LHCN-M2 (cell line): Measurements from ENCODE around the gene RIMOC1. TPM values are rescaled to one million over a fixed set of nuclear protein-coding genes. Genes with fewer than 3 reads are reported as not detected.
"Not testable (repeated sequence)": the region's sequence is repeated elsewhere in the genome, so short reads cannot be mapped to it uniquely, and the experiment has no call there.

Experiments
- DNase-seq: peaks from one replicate; pipeline ENCODE4 v3.0.0-alpha.2; 2012; ENCODE audit warnings: low read depth
- total RNA-seq: library from RNA; depleted of rRNA; stranded (reverse); fragments of >200 nt; gene quantifications from 2 replicates; pipeline ENCODE4 v1.2.3, GENCODE V29; 2014

Gene RIMOC1
- total RNA-seq, 1 experiment from 2014 or later = 21.8 TPM

GRCh38 chr5:41891066-41891707 is 13.0 kb upstream of the RIMOC1 start:
- no peak for DNase-seq

DNA sequence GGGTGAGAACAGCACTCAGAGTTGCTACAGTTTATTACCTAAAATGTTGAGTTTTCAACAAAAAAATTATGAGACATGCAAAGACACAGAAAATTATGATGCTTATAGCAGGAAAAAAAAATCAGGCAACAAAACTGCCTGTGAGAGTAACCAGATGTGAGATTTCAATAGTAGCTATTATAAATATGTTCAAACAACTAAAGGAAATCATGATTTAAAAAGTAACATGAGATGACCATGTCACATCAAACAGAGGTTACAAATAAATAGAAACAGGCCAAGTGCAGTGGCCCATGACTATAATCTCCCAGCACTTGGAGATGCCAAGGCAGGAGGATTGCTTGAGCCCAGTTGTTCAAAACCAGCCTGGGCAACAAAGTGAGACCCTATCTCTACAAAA is 12.1 kb upstream of the RIMOC1 start:
- DNase-seq = no peak

GRCh38 chr5:41893074-41893851 is 10.9 kb upstream of the RIMOC1 start:
- no peak for DNase-seq

- no peak for DNase-seq
These were observed 7.9 kb upstream of the RIMOC1 start for GRCh38 chr5:41896230-41896629.

GRCh38 chr5:41903382-41903891 is 707 bp upstream of the RIMOC1 start:
- no peak for DNase-seq

DNA sequence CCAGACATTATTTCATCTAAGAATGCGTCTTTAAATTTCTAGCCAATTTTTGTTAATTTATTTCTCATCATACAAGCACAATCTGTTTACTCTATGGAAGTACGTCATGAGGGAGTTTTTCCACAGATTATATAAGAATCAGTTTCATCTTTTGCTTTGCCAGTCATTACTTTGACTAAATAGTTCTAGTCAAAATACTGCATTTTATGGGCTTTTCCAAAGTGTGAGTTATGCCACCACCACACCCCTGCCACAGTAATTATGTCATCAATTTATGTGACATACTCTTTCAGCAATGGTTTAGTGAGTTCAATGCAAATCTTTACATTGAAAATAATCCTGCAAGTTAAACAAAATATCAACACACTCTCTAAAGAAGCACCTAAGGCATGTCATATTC is 2.0 kb downstream of the RIMOC1 start:
- no peak for DNase-seq

- peak; percentile 70 for DNase-seq
These were observed 4.4 kb downstream of the RIMOC1 start for GRCh38 chr5:41908374-41909079.

- DNase-seq = no peak
These were observed 14.0 kb downstream of the RIMOC1 start for GRCh38 chr5:41918105-41918504.

- DNase-seq = no peak
These were observed 17.0 kb downstream of the RIMOC1 start for GRCh38 chr5:41921166-41921565.

GRCh38 chr5:41921874-41922273 is 17.7 kb downstream of the RIMOC1 start:
- DNase-seq = peak; percentile 8

DNA sequence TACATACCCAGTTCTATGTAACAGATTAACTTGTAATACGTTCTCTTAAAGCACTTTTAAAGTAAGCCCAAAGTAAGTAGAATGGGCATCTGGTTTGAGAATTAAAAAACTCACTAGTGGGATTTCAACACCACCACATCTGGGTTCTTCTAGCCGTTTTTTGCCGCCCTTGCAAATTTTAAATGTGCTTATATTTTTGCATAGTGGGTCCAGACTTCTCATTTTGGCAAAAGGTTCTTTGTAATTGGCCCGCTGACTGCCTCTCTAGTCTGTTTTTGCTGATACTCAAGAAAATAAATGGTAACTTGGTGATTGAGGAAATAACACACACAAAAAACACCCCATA is 20.4 kb downstream of the RIMOC1 start:
- no peak for DNase-seq

GRCh38 chr5:41924872-41925554 is 20.9 kb downstream of the RIMOC1 start, which contains the start of gene FBXO4:
TSS of gene FBXO4 (plus strand) at chr5:41925281. CDS start at chr5:41925310, 29 bp downstream.
- DNase-seq = peak; percentile 82

DNA sequence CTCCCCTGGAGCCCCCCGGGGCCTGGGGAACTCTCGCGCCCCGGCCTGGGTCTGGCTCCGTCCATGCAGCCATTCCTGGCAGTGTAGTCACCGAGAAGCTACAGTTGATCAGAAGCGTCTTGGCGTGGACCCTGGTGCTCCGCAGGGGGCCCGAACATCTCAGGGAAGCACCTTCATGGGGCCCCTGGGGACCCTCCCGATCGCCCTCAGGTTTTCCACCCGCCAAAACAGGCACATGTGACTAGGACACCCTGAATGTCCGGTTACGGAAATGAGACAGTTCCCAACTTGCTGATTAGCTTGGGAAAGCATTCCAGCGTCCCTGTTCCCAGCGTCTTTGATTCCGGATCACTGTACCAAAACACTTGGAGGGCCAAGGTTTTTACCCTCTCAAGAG is 21.4 kb downstream of the RIMOC1 start:
- peak; percentile 55 for DNase-seq

DNA sequence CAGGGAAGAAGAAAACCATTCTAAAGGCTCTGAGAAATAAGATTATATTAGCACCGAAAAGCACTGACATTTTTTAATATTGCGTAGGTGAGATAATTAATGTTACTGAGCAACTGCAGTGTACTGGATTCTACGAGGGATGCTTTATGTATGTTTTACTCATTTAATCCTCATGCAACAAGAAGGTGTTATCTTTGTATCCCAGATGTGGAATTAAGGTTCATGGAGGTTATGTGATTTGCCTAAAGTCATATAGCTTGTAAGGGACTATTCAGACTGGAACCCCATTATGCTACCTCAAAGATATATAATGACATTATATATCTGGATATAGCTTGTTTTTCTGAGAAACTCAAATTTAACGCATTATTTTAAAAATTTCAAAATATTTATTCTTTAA is 23.5 kb downstream of the RIMOC1 start:
- no peak for DNase-seq

DNA sequence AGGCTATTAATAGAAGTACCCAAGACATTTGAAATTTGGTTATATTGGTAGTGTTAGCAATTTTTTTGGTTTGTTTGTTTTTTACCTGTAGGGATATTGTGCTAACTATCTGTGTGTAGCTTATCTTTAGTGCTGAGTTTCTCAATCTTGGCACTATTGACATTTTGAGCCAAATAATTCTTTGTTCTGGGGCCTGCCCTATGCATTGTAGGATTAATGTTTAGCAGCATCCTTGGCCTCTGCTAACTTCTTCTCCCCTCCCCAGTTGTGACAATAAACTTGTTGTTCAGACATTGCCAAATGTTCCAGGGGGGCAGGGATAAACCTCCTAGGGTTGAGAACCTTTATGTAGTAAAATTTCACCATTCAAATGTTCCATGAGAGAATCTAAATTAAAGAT is 24.9 kb downstream of the RIMOC1 start:
- no peak for DNase-seq

GRCh38 chr5:41932770-41933169 is 28.6 kb downstream of the RIMOC1 start:
- no peak for DNase-seq

- DNase-seq = no peak
These were observed 31.4 kb downstream of the RIMOC1 start for GRCh38 chr5:41935544-41935943.

GRCh38 chr5:41940641-41941040 is 36.5 kb downstream of the RIMOC1 start:
- no peak for DNase-seq

GRCh38 chr5:41945332-41945955 is 41.3 kb downstream of the RIMOC1 start:
- not testable (repeated sequence) for DNase-seq

DNA sequence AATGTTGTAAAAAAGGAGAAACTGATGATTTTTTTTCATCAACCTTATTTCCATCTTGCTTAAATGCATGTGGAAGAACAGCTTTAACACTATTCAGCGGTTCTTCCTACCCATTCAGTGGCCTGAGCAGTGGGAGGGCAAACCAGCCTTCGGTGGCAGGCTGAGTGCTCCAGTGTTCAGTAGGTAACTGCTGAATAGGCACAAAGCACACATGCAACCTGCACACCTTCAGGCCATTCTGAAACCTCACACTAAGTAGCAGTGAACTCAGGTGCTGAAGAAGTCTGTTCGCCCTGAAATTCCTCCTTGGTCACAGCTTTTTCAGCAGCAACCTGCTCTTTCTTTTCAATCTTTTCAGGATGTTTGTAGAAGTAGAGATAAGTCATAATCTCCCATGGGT is 47.1 kb downstream of the RIMOC1 start:
- no peak for DNase-seq
